GM23248 (cell line): ENCODE results near the gene SGSM1.

Experiments used
- EZH2 ChIP-seq: fragments of 200-600 bp; sonication (generic); IDR thresholded peaks from 2 replicates; pipeline ENCODE4 v1.6.1; 2018; ENCODE audit warnings: antibody characterized with exemption, mild to moderate bottlenecking; ENCODE audit not compliant: insufficient read depth, poor library complexity, severe bottlenecking
- EZH2phosphoT487 ChIP-seq: fragments of 200-600 bp; sonication (generic); IDR thresholded peaks from 2 replicates; pipeline ENCODE4 v1.6.1; 2018; ENCODE audit warnings: antibody characterized with exemption, moderate library complexity, mild to moderate bottlenecking, low read depth; ENCODE audit not compliant: insufficient read depth

GRCh38 chr22:24930678-24931077 lies 124.7 kb downstream of the SGSM1 start:
- TF ChIP-seq EZH2 (no peak), EZH2phosphoT487 (no peak)
